ENCODE measurements around the gene PGLYRP1. TPM values are rescaled to one million over a fixed set of nuclear protein-coding genes. Genes with fewer than 3 reads are reported as not detected.

The PGLYRP1 gene
- polyA plus RNA-seq, 3 donors = 0.36 to 0.39 (median 0.37) TPM

DNA sequence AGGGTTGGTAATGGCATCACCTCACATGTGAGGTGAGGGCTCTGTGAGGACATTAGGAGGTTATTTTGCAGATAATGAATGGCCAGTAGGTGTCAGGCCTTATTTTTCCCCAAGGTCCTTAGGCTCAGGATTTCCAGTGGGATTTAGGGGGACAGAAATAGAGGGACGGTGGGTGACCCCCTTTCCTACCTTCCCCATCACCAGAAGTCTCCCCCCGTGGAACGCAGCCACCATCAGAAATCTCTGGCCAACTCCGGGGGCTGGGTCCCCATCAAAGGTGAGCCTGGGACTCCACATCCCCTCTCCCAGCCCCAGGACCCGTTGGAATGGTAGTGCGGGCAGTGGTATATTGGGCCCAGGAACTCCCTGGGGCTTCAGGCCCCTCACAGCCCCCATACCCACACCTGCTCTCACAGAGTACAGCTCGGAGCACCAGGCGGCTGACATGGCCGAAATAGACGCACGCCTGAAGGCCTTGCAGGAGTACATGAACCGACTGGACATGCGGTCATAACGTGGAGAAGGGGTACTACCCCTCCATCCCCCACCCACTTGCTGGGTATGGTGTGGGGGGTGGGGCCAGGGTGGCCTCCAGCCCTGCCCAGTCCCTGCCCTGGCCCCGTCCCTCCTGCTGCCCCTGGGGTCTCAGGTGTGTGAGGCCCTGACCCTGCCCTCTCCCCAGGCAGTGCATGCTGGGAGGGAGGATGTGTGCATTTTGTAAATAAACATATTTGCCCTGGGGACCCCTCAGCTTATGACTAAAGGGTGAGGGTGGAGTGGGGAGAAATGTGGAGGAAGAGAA is 4.8 kb downstream of the PGLYRP1 start:
- no peak for DNase-seq
- no peak overlapping the region for H3K4me3 Mint-ChIP-seq
- WGBS (ENCODE audit: insufficient coverage) = no CpG with 5 or more reads among the region's 15 CpGs
- peaks cover 16 to 29% of the 10 kb centered on the region in 2 donors for H3K36me3 Mint-ChIP-seq
- peaks cover 28% of the 10 kb centered on the region for H3K4me1 Mint-ChIP-seq
- Histone ChIP-seq H3K9ac (ENCODE audit: insufficient read depth, low read length, poor library complexity, severe bottlenecking) (no peak overlapping the region), H3K4me3 (replicated peaks in 1 of 3; ENCODE audit: low read depth in 2 of 3, low read length in 3 of 3) (no peak overlapping the region), H4K20me1 (ENCODE audit: insufficient read depth, low read length) (peaks cover 24% of the 10 kb centered on the region), H3K27ac (ENCODE audit: low read depth in 1 of 2, low read length in 2 of 2) (no peak overlapping the region), H2AFZ (ENCODE audit: insufficient read depth, low read depth, low read length, poor library complexity, severe bottlenecking) (no peak overlapping the region), H3K79me2 (ENCODE audit: insufficient read depth, low read length) (no peaks in the 10 kb centered on the region), H3K36me3 (replicated peaks in 1 of 2; ENCODE audit: control insufficient read depth in 1 of 2, insufficient read depth in 2 of 2, low read length in 2 of 2) (no peaks in the 10 kb centered on the region), H3K27me3 (ENCODE audit: control insufficient read depth in 2 of 2, insufficient read depth in 2 of 2, low read length in 2 of 2) (peaks cover 19 to 52% of the 10 kb centered on the region in 2 donors), H3K4me2 (replicated peaks; ENCODE audit: extremely low read depth, low read length, poor library complexity, severe bottlenecking) (no peak overlapping the region), H3K4me1 (ENCODE audit: control insufficient read depth in 1 of 2, insufficient read depth in 2 of 2, low read length in 2 of 2) (peaks cover 27 to 41% of the 10 kb centered on the region in 2 donors), H3K9me3 (replicated peaks in 1 of 2; ENCODE audit: control insufficient read depth in 1 of 2, insufficient read depth in 1 of 2, low read length in 2 of 2) (peaks cover 0 to 6% of the 10 kb centered on the region in 2 donors)
- TF ChIP-seq, protein P1, sequence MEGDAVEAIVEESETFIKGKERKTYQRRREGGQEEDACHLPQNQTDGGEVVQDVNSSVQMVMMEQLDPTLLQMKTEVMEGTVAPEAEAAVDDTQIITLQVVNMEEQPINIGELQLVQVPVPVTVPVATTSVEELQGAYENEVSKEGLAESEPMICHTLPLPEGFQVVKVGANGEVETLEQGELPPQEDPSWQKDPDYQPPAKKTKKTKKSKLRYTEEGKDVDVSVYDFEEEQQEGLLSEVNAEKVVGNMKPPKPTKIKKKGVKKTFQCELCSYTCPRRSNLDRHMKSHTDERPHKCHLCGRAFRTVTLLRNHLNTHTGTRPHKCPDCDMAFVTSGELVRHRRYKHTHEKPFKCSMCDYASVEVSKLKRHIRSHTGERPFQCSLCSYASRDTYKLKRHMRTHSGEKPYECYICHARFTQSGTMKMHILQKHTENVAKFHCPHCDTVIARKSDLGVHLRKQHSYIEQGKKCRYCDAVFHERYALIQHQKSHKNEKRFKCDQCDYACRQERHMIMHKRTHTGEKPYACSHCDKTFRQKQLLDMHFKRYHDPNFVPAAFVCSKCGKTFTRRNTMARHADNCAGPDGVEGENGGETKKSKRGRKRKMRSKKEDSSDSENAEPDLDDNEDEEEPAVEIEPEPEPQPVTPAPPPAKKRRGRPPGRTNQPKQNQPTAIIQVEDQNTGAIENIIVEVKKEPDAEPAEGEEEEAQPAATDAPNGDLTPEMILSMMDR (IDR thresholded peaks at IDR 0.05) = no peak
- peaks cover 0 to 13% (median 9%) of the 10 kb centered on the region in 7 donors for H3K9me3 Mint-ChIP-seq
- intact Hi-C loops (cut with micrococcal nuclease) = loop anchor here in 1 of 2 donors (10.0 kb wide), 1 partner anchor 177 kb away; no protein-coding TSS in a partner anchor
- H3K27me3 Mint-ChIP-seq (ENCODE audit: low read depth in 3 of 3) = peaks cover 42 to 68% (median 49%) of the 10 kb centered on the region in 3 donors
- H3K27ac Mint-ChIP-seq = no peak overlapping the region

DNA sequence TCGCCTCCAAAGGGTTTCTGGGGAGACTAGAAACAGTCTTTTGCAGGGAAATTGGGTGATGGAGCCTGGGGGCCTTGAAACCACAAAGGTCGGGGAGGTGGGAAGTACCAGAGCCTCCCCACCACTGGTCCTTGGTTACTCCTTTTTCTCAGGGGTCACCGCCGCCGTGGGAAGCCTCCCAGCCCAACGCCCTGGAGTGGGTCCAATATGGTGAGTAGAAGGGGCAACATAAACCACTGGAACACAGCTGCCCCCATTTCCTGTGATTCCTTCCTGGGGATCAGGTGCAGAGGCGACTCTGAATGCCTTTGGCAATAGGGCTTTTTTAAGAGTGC is 5.8 kb downstream of the PGLYRP1 start:
- peaks cover 39 to 65% (median 41%) of the 10 kb centered on the region in 3 donors for H3K27me3 Mint-ChIP-seq (ENCODE audit: low read depth in 3 of 3)
- H3K4me1 Mint-ChIP-seq = peaks cover 21% of the 10 kb centered on the region
- H3K4me3 Mint-ChIP-seq = peak overlapping the region; percentile 92 to 98
- Histone ChIP-seq H3K4me3 (replicated peaks in 1 of 3; ENCODE audit: low read depth in 2 of 3, low read length in 3 of 3) (no peak overlapping the region), H3K27ac (ENCODE audit: low read depth in 1 of 2, low read length in 2 of 2) (no peak overlapping the region), H3K4me1 (ENCODE audit: control insufficient read depth in 1 of 2, insufficient read depth in 2 of 2, low read length in 2 of 2) (peaks cover 18 to 31% of the 10 kb centered on the region in 2 donors), H3K9ac (ENCODE audit: insufficient read depth, low read length, poor library complexity, severe bottlenecking) (no peak overlapping the region), H3K4me2 (replicated peaks; ENCODE audit: extremely low read depth, low read length, poor library complexity, severe bottlenecking) (no peak overlapping the region), H3K9me3 (replicated peaks in 1 of 2; ENCODE audit: control insufficient read depth in 1 of 2, insufficient read depth in 1 of 2, low read length in 2 of 2) (peaks cover 0 to 6% of the 10 kb centered on the region in 2 donors), H3K36me3 (replicated peaks in 1 of 2; ENCODE audit: control insufficient read depth in 1 of 2, insufficient read depth in 2 of 2, low read length in 2 of 2) (no peaks in the 10 kb centered on the region), H4K20me1 (ENCODE audit: insufficient read depth, low read length) (peaks cover 24% of the 10 kb centered on the region), H3K79me2 (ENCODE audit: insufficient read depth, low read length) (no peaks in the 10 kb centered on the region), H2AFZ (ENCODE audit: insufficient read depth, low read depth, low read length, poor library complexity, severe bottlenecking) (no peak overlapping the region), H3K27me3 (ENCODE audit: control insufficient read depth in 2 of 2, insufficient read depth in 2 of 2, low read length in 2 of 2) (peaks cover 16 to 42% of the 10 kb centered on the region in 2 donors)
- H3K27ac Mint-ChIP-seq = no peak overlapping the region
- peaks cover 0 to 13% (median 9%) of the 10 kb centered on the region in 7 donors for H3K9me3 Mint-ChIP-seq
- WGBS (ENCODE audit: insufficient coverage) = 0% methylated on average over 1 of the region's 7 CpGs
- DNase-seq = no peak
- peaks cover 19 to 35% of the 10 kb centered on the region in 2 donors for H3K36me3 Mint-ChIP-seq
- TF ChIP-seq, protein P1 (IDR thresholded peaks at IDR 0.05) = peak; percentile 65
- intact Hi-C loops (cut with micrococcal nuclease) = loop anchor here in 1 of 2 donors (10.0 kb wide), 1 partner anchor 178 kb away; no protein-coding TSS in a partner anchor

Data from CD14-positive monocyte (primary cell).